GM21367 (cell line): ENCODE data around the gene TTLL5.

Experiments
- ATAC-seq: cut with Tn5 transposase; IDR thresholded peaks from one replicate; pipeline ENCODE4 v1.9.1; 2021; ENCODE audit not compliant: unreplicated experiment

The TTLL5 gene

GRCh38 chr14:75857199-75857598 lies 196.2 kb downstream of the TTLL5 start:
- no peak for ATAC-seq

GRCh38 chr14:75858362-75858761 lies 197.3 kb downstream of the TTLL5 start:
- ATAC-seq: no peak

GRCh38 chr14:75859746-75860145 lies 198.7 kb downstream of the TTLL5 start:
- no peak for ATAC-seq

GRCh38 chr14:75860561-75861160 lies 199.6 kb downstream of the TTLL5 start:
- ATAC-seq: no peak

GRCh38 chr14:75861161-75861621 lies 200.1 kb downstream of the TTLL5 start:
- ATAC-seq: no peak

GRCh38 chr14:75863221-75863620 lies 202.2 kb downstream of the TTLL5 start:
- ATAC-seq: no peak

GRCh38 chr14:75864352-75864751 lies 203.3 kb downstream of the TTLL5 start:
- no peak for ATAC-seq

GRCh38 chr14:75865531-75865930 lies 204.5 kb downstream of the TTLL5 start:
- no peak for ATAC-seq

- no peak for ATAC-seq
Measured at GRCh38 chr14:75866970-75867369, 205.9 kb downstream of the TTLL5 start.

GRCh38 chr14:75871181-75871880 lies 210.3 kb downstream of the TTLL5 start:
- ATAC-seq: no peak

GRCh38 chr14:75875958-75876357 lies 214.9 kb downstream of the TTLL5 start:
- peak; percentile 87 for ATAC-seq

GRCh38 chr14:75876530-75876929 lies 215.5 kb downstream of the TTLL5 start:
- ATAC-seq: no peak

GRCh38 chr14:75877292-75877691 lies 216.2 kb downstream of the TTLL5 start:
- ATAC-seq: no peak

GRCh38 chr14:75877884-75878283 lies 216.8 kb downstream of the TTLL5 start:
- ATAC-seq: no peak

GRCh38 chr14:75879031-75879430 lies 218.0 kb downstream of the TTLL5 start:
- no peak for ATAC-seq

- no peak for ATAC-seq
Measured at GRCh38 chr14:75880512-75880911, 219.5 kb downstream of the TTLL5 start.

- ATAC-seq: no peak
Measured at GRCh38 chr14:75881994-75882393, 220.9 kb downstream of the TTLL5 start.

- no peak for ATAC-seq
Measured at GRCh38 chr14:75884198-75884611, 223.2 kb downstream of the TTLL5 start.

GRCh38 chr14:75885829-75886228 lies 224.8 kb downstream of the TTLL5 start:
- no peak for ATAC-seq

GRCh38 chr14:75886636-75887348 lies 225.7 kb downstream of the TTLL5 start:
- ATAC-seq: no peak

- no peak for ATAC-seq
Measured at GRCh38 chr14:75888945-75889344, 227.9 kb downstream of the TTLL5 start.

GRCh38 chr14:75896341-75896740 lies 235.3 kb downstream of the TTLL5 start:
- ATAC-seq: no peak
